Muscle of leg (tissue), 11 donors: ENCODE results near the gene GNA12. TPM values are rescaled to one million over a fixed set of nuclear protein-coding genes. Genes with fewer than 3 reads are reported as not detected.
A peak's percentile ranks its signal among the peaks of the same experiment; 100 is the strongest.

Experiments used
- DNase-seq: peaks from one replicate; pipeline ENCODE4 v3.0.0; 2013
- H3K27ac ChIP-seq: one replicate; pipeline ENCODE4 v1.5.1; 2013; ENCODE audit warnings: mild to moderate bottlenecking, low read length, control low read depth
- H3K27me3 ChIP-seq: one replicate; pipeline ENCODE4 v1.6.1; 2013; ENCODE audit warnings: low read length; ENCODE audit not compliant: control insufficient read depth, insufficient read depth
- H3K36me3 ChIP-seq: one replicate; pipeline ENCODE4 v1.6.1; 2013; ENCODE audit warnings: low read length; ENCODE audit not compliant: control insufficient read depth, insufficient read depth
- H3K4me1 ChIP-seq: one replicate; pipeline ENCODE4 v1.6.1; 2013; ENCODE audit warnings: low read length; ENCODE audit not compliant: control insufficient read depth, insufficient read depth
- H3K4me3 ChIP-seq: one replicate; pipeline ENCODE4 v1.5.1; 2013; ENCODE audit warnings: low read length, control low read depth
- H3K9me3 ChIP-seq: replicated peaks from 2 replicates; pipeline ENCODE4 v1.6.1; 2013; ENCODE audit warnings: low read depth, low read length; ENCODE audit not compliant: control insufficient read depth
- WGBS: methylation state at CpG from one replicate; pipeline ENCODE4 v1.1.5; 2013; ENCODE audit warnings: missing lambda C conversion rate; ENCODE audit not compliant: insufficient coverage; 5-methylcytosine and 5-hydroxymethylcytosine counted together
- polyA plus RNA-seq, 8 donors: library from polyadenylated mRNA; unstranded; fragments of 120-200 nt; gene quantifications; one replicate each; pipeline versions ENCODE4 v1.2.1 to v1.2.3, GENCODE V29; 2013; ENCODE audit warnings: inconsistent platforms in 1 of 8, low replicate concordance in 1 of 8; ENCODE audit not compliant: insufficient read length in 8 of 8, insufficient read depth in 1 of 8
- total RNA-seq: library from RNA; stranded (reverse); fragments of 120-200 nt; gene quantifications from one replicate; pipeline ENCODE4 v1.2.4, GENCODE V29; 2013

The GNA12 gene
- total and polyA plus RNA-seq, 9 donors: 6.6 to 40.4 (median 31.6) TPM

- Histone ChIP-seq H3K4me1 (peaks cover 55% of the 10 kb centered on the region), H3K27me3 (no peaks in the 10 kb centered on the region), H3K36me3 (peaks cover 8% of the 10 kb centered on the region), H3K27ac (no peak overlapping the region), H3K9me3 (no peaks in the 10 kb centered on the region), H3K4me3 (no peak overlapping the region)
- 56% methylated on average over 14 of the region's 22 CpGs for WGBS
- DNase-seq: peak; percentile 56
These were observed 128.5 kb downstream of the GNA12 start for GRCh38 chr7:2715341-2716231.

DNA sequence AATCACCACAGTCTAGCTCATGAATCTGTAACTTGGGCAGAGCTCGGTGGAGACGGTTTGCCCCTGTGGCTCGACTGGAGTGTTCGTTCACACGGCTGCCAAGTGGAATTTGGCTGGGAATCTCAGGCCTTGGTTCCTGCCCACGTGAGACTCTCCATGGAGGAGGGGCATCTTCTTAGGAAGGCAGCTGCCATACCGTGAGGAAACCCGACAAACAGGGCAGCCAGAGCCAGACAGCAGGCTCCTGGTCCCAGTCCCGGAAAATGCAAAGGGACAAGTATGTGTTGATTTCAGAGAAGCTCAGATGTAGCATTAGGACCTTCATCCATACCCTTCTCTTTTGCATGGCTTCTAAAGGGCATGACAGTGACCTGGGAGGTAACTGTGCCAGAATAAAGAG is 129.5 kb downstream of the GNA12 start:
- Histone ChIP-seq H3K4me1 (peaks cover 60% of the 10 kb centered on the region), H3K36me3 (peaks cover 8% of the 10 kb centered on the region), H3K27ac (no peak overlapping the region), H3K9me3 (no peaks in the 10 kb centered on the region), H3K27me3 (no peaks in the 10 kb centered on the region), H3K4me3 (no peak overlapping the region)
- no peak for DNase-seq
- 86% methylated on average over 8 of the region's 9 CpGs for WGBS

DNA sequence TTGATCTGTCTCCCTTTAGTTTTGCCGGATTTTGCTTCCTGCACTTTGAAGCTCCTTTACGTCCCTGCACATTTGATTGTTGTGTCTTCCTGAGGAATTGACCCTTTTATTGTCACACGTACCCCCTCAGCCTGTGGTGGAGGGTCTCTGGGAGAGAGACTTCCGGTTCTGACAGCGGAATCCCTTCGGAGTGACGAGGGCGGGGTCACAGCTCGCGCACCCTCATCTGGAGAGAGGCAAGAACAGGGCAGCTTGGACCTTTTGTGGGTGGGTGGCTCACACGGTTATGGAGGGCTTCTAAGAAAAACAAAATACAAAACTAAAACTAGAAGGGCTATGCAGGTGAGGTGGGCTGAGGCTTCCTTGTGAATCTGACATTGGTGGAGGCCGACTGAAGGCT is 130.1 kb downstream of the GNA12 start:
- no peaks in the 10 kb centered on the region for H3K9me3 ChIP-seq
- no peak overlapping the region for H3K27ac ChIP-seq
- H3K27me3 ChIP-seq: no peaks in the 10 kb centered on the region
- H3K4me1 ChIP-seq: peaks cover 63% of the 10 kb centered on the region
- H3K4me3 ChIP-seq: no peak overlapping the region
- no peak for DNase-seq
- peaks cover 8% of the 10 kb centered on the region for H3K36me3 ChIP-seq
- WGBS: 100% methylated on average over 1 of the region's 12 CpGs

DNA sequence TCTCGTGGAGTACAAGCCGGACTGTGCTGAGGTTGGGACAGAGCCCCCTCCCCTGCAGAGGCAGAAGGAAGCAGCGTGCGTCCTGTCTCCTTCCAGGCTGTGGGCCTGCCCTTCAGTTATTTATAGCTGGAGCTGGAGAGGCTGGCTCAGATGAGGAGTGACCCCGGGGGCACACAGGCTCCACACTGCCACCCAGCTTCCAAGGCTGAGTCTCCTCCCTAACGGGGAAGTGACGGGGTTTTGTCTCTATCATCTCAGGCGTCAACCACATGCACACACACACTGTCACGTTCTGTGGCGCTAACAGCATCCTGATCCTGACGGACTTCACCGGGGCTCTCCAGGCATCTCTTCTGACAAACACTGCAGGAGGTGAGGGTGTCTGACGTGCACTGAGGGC is 130.7 kb downstream of the GNA12 start:
- H3K27me3 ChIP-seq: no peaks in the 10 kb centered on the region
- H3K4me1 ChIP-seq: peaks cover 63% of the 10 kb centered on the region
- H3K27ac ChIP-seq: peak overlapping the region; percentile 57
- 11% methylated on average over 2 of the region's 13 CpGs for WGBS
- H3K4me3 ChIP-seq: no peak overlapping the region
- H3K9me3 ChIP-seq: no peaks in the 10 kb centered on the region
- peak; percentile 72 for DNase-seq
- H3K36me3 ChIP-seq: peaks cover 8% of the 10 kb centered on the region

DNA sequence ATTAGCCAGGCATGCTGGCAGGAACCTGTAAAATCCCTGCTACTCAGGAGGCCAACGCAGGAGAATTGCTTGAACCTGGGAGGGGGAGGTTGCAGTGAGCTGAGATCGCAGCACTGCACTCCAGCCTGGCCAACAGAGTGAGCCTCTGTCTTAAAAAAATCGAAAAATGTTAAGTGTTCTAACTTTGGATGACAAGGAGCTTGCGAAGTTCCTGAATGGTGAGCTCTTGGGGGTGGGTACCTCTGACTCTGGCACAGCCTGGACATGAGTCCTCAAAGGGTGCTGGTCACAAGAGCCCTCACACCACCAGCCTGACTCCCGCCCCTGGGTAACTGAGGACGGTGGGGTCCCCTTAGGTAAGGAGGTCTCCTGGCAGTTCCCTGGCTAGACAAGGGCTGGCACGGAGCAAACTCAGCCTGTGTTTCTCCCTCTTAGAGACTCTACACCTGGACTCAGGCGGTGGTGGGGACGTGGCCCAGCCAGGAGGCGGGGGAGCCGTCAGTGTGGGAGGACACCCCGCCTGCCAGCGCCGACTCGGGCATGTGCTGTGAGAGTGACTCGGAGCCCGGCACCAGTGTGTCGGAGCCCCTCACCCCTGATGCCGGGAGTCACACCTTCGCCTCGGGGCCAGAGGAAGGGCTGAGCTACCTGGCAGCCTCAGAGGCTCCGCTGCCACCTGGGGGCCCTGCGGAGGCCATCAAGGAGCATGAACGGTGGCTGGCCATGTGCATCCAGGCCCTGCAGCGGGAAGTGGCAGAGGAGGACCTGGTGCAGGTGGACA is 132.0 kb downstream of the GNA12 start:
- DNase-seq: no peak
- Histone ChIP-seq H3K4me3 (no peak overlapping the region), H3K27me3 (no peaks in the 10 kb centered on the region), H3K36me3 (peaks cover 8% of the 10 kb centered on the region), H3K4me1 (peaks cover 50% of the 10 kb centered on the region), H3K27ac (no peak overlapping the region), H3K9me3 (no peaks in the 10 kb centered on the region)
- WGBS: 80% methylated on average over 24 of the region's 25 CpGs

DNA sequence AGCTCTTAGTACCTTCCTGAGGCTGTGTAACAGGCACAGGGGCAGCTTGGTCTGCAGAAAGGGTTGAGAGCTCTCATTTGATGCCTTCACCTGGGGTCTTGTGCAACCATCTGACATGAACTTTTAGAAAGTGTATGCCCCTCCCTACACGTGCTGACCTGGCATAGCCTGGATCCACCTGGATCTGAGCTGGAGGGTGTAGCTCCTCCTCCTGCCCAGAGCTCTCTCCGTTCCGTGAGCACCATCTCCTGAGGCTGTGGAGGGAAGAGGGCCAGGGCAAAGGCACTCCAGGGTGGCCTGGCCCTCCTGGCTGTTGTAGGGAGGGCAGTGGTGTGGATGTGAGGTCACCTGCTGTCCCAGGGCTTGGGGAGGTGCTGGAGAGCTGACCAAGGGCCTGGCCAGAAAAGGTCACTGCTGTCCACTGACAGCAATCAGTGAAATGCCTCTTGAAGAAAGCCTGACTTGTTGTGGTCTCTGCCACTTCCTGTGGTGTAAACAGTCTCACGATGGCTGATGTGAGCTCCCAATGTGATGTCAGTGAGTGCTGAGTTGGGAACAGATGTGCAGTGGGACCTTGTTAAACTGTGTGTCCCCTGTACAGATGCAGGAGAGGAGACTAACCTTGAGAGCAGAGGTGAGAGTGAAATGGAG is 133.1 kb downstream of the GNA12 start:
- Histone ChIP-seq H3K4me3 (no peak overlapping the region), H3K27me3 (no peaks in the 10 kb centered on the region), H3K27ac (no peak overlapping the region), H3K4me1 (peaks cover 39% of the 10 kb centered on the region), H3K9me3 (no peaks in the 10 kb centered on the region), H3K36me3 (peaks cover 7% of the 10 kb centered on the region)
- 37% methylated on average over 3 of the region's 4 CpGs for WGBS
- no peak for DNase-seq

- no peak overlapping the region for H3K4me3 ChIP-seq
- no peak for DNase-seq
- no peaks in the 10 kb centered on the region for H3K9me3 ChIP-seq
- H3K4me1 ChIP-seq: peaks cover 32% of the 10 kb centered on the region
- no peak overlapping the region for H3K27ac ChIP-seq
- H3K27me3 ChIP-seq: no peaks in the 10 kb centered on the region
- H3K36me3 ChIP-seq: peaks cover 6% of the 10 kb centered on the region
- WGBS: 56% methylated on average over 3 of the region's 11 CpGs
These were observed 133.8 kb downstream of the GNA12 start for GRCh38 chr7:2710286-2710655.

DNA sequence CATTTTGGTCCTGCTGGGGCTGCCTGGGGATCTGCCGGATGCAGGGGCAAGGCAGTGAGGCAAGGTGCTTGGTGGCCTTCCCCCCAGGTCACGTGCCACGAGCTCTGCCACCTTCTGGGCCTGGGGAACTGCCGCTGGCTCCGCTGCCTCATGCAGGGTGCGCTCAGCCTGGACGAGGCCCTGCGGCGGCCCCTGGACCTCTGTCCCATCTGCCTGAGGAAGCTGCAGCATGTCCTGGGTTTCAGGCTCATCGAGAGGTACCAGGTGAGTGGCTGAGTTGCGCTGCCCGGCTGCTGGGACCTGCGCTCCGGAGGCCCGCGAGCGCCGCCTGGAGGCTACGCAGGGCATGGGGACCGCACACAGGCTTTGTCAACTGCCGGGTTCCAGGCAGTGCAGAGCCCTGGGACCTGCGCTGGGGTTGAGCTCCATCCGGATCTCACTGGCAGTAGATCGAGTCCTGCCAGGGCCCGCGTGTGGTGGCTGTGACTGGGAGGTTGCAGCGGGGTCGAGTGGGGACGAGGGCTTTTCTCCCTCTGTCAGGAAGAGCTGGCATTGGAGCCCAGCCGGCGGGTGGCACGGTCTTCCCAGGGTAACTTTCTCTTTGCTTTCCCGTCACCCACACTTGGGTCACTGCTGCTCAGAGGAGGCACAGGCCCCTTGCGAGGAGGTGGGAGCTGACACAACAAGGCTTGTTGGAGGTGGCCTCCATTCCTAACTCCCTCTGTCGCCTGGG is 134.4 kb downstream of the GNA12 start:
- H3K9me3 ChIP-seq: no peaks in the 10 kb centered on the region
- DNase-seq: peak; percentile 61
- H3K4me3 ChIP-seq: no peak overlapping the region
- 28% methylated on average over 32 of the region's 35 CpGs for WGBS
- no peak overlapping the region for H3K27ac ChIP-seq
- H3K36me3 ChIP-seq: peaks cover 6% of the 10 kb centered on the region
- H3K4me1 ChIP-seq: peaks cover 28% of the 10 kb centered on the region
- no peaks in the 10 kb centered on the region for H3K27me3 ChIP-seq

- WGBS: 93% methylated on average over 11 of the region's 20 CpGs
- H3K9me3 ChIP-seq: no peaks in the 10 kb centered on the region
- peaks cover 6% of the 10 kb centered on the region for H3K36me3 ChIP-seq
- no peaks in the 10 kb centered on the region for H3K27me3 ChIP-seq
- H3K4me1 ChIP-seq: peaks cover 20% of the 10 kb centered on the region
- H3K27ac ChIP-seq: no peak overlapping the region
- no peak overlapping the region for H3K4me3 ChIP-seq
- DNase-seq: no peak
These were observed 135.4 kb downstream of the GNA12 start for GRCh38 chr7:2708547-2709310.
